HG03575 (cell line): ENCODE results near the gene MEIS2.

Source experiments
- ATAC-seq: cut with Tn5 transposase; IDR thresholded peaks from one replicate; pipeline ENCODE4 v1.9.1; 2021; ENCODE audit not compliant: unreplicated experiment, insufficient number of reproducible peaks, low FRiP score; ENCODE audit errors: extremely low read depth

MEIS2 gene

GRCh38 chr15:37102305-37103162 is 2.2 kb upstream of the MEIS2 start:
- no peak for ATAC-seq

GRCh38 chr15:37101980-37102304 is 1.6 kb upstream of the MEIS2 start:
- ATAC-seq: no peak

- no peak for ATAC-seq
Measured at GRCh38 chr15:37100966-37101215, 542 bp upstream of the MEIS2 start.

- ATAC-seq: no peak
Measured at GRCh38 chr15:37099319-37100108, 835 bp downstream of the MEIS2 start.

- no peak for ATAC-seq
Measured at GRCh38 chr15:37098468-37099318, 1.7 kb downstream of the MEIS2 start.

GRCh38 chr15:37097144-37097919 is 3.0 kb downstream of the MEIS2 start:
- ATAC-seq: no peak

GRCh38 chr15:37096558-37097143 is 3.7 kb downstream of the MEIS2 start:
- no peak for ATAC-seq

GRCh38 chr15:37095770-37096557 is 4.4 kb downstream of the MEIS2 start:
- no peak for ATAC-seq

GRCh38 chr15:37094915-37095711 is 5.2 kb downstream of the MEIS2 start:
- ATAC-seq: no peak

GRCh38 chr15:37094333-37094914 is 5.9 kb downstream of the MEIS2 start:
- no peak for ATAC-seq

- no peak for ATAC-seq
Measured at GRCh38 chr15:37093480-37094332, 6.6 kb downstream of the MEIS2 start.

- no peak for ATAC-seq
Measured at GRCh38 chr15:37090543-37091175, 9.7 kb downstream of the MEIS2 start.

- ATAC-seq: no peak
Measured at GRCh38 chr15:37088436-37088835, 11.9 kb downstream of the MEIS2 start.

- ATAC-seq: no peak
Measured at GRCh38 chr15:37087131-37087588, 13.2 kb downstream of the MEIS2 start.

- no peak for ATAC-seq
Measured at GRCh38 chr15:37086521-37086920, 13.8 kb downstream of the MEIS2 start.

GRCh38 chr15:37086120-37086519 is 14.2 kb downstream of the MEIS2 start:
- ATAC-seq: no peak
